Naive thymus-derived CD8-positive, alpha-beta T cell (primary cell): ENCODE data around the gene FBXW7. TPM values are rescaled to one million over a fixed set of nuclear protein-coding genes. Genes with fewer than 3 reads are reported as not detected.

Source experiments
- ATAC-seq, 2 donors: fragments of 150-1000 bp; cut with Tn5 transposase in 1 of 2; sonication (Bioruptor Pico), chemical (Tn5 transposase) in 1 of 2; 1 replicate in 1 of 2; 2 replicates in 1 of 2; pipeline ENCODE4 v1.10.0; 2021; ENCODE audit warnings: mild to moderate bottlenecking in 2 of 2, moderate library complexity in 2 of 2
- POLR2A ChIA-PET: fragments of 350-600 bp; sonication (Branson Sonifier 250); formaldehyde crosslinking; loops from one replicate; lab custom pipeline; 2021; ENCODE audit warnings: antibody characterized with exemption; lab: Charles Lee
- DNase-seq, 10 donors: peaks; one replicate each; pipeline versions ENCODE4 v3.0.0 to v3.0.0-alpha.2; 2020 to 2022
- H3K27ac Mint-ChIP-seq, 10 donors: one replicate each; pipeline ENCODE4 v1.8.0; 2020 to 2022; ENCODE audit warnings: mild to moderate bottlenecking in 10 of 10, mixed read lengths in 10 of 10, moderate library complexity in 4 of 10, inconsistent platforms in 1 of 10
- H3K27me3 Mint-ChIP-seq, 5 donors: one replicate each; pipeline ENCODE4 v1.8.0; 2021 to 2022; ENCODE audit warnings: mixed read lengths in 5 of 5
- H3K36me3 Mint-ChIP-seq, 3 donors: one replicate each; pipeline ENCODE4 v1.8.0; 2020 to 2022; ENCODE audit warnings: mixed read lengths in 3 of 3, mild to moderate bottlenecking in 2 of 3, inconsistent platforms in 1 of 3
- H3K4me1 Mint-ChIP-seq, 4 donors: one replicate each; pipeline ENCODE4 v1.8.0; 2021 to 2022; ENCODE audit warnings: mixed read lengths in 4 of 4
- H3K4me3 Mint-ChIP-seq, 10 donors: one replicate each; pipeline ENCODE4 v1.8.0; 2020 to 2022; ENCODE audit warnings: mild to moderate bottlenecking in 10 of 10, mixed read lengths in 10 of 10, moderate library complexity in 6 of 10, inconsistent platforms in 1 of 10
- H3K9me3 Mint-ChIP-seq, 9 donors: one replicate each; pipeline ENCODE4 v1.8.0; 2020 to 2022; ENCODE audit warnings: mixed read lengths in 9 of 9, mild to moderate bottlenecking in 3 of 9, inconsistent platforms in 1 of 9, moderate library complexity in 1 of 9
- polyA plus RNA-seq, 3 donors: library from polyadenylated mRNA; unstranded; fragments of 300-500 nt; fragmentation: Illumina TruSeq; gene quantifications; one replicate each; pipeline ENCODE4 v1.2.3, GENCODE V29; 2021
- total RNA-seq, 8 experiments: library from RNA in 2 of 8; stranded (reverse) in 2 of 8; gene quantifications; one replicate each; pipeline ENCODE4 v1.2.3 and lab custom pipeline; 2021 to 2026

The FBXW7 gene
- total and polyA plus RNA-seq, 5 experiments from 2014 or later: 30.0 to 126 (median 41.4) TPM

DNA sequence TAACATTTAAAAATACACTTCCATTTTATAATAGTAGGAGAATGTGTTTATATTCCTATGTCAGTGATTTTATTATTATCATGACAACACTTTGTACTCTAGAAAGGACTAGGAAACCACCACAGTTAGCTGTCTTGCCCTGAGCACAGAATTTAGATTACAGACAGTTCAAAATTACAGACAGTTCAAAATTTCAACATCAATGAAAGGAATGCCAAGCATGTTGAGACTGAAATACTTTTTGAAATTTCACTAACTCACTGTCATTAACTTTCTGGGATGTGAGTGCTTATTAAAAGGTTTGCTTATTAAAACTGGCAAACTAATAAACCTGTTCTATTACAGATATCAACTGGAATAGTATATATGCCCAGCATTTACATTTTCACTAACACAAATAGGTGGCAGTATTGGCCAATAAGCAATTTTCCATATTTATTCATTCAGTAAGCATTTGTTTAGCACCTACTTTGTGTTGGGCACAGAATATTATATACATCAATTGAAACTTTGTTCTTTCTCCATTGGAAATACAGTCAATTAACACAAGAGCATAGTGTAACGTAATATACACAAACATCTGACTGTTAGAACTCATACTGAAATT lies 179.4 kb downstream of the FBXW7 start:
- H3K9me3 Mint-ChIP-seq: no peaks in the 10 kb centered on the region
- H3K36me3 Mint-ChIP-seq: peaks cover 0 to 3% (median 2%) of the 10 kb centered on the region in 3 donors
- POLR2A ChIA-PET: no interaction called here

DNA sequence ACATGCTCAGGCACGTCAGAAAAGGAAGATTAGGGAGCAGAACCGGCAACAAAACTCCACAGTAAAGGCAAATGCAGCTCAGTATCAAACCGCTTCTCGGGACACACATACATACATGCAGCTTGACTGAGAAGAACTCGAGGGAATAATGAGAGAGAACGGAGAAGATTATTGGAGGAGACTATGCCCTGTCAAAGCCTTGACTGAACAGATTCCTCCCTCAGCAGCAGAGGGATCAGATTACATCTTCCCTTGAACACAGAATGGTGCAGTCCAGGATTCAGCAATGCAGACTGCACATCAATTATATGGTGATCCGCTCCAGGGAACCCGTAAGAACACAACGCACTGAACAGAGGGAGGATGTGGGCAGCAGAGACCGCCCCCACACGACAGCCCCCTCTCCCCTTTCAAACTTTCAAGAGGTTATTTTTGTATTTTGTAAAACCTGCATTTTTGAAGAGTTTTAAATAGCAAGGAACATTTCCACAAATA lies 183.2 kb downstream of the FBXW7 start:
- H3K4me1 Mint-ChIP-seq: peaks cover 3 to 32% (median 27%) of the 10 kb centered on the region in 4 donors
- DNase-seq (peak; percentile 4 to 69 (median 33)), ATAC-seq (peak; percentile 98 to 99)
- H3K36me3 Mint-ChIP-seq: no peaks in the 10 kb centered on the region
- peak overlapping the region; percentile 20 to 86 (median 76) for H3K4me3 Mint-ChIP-seq
- no peaks in the 10 kb centered on the region for H3K27me3 Mint-ChIP-seq
- no peaks in the 10 kb centered on the region for H3K9me3 Mint-ChIP-seq
- peak overlapping the region in 9 of 10 donors; percentile 41 to 90 (median 81) for H3K27ac Mint-ChIP-seq
- POLR2A ChIA-PET: interaction anchor here (0.6 to 1.8 kb wide), 3 partner anchors 36 to 251 kb away, joined by 3 to 4 read pairs (median 3); no protein-coding TSS in a partner anchor

More for the DNA sequence above, 179.4 kb downstream of the FBXW7 start:
- no peak overlapping the region for H3K27ac Mint-ChIP-seq
- H3K27me3 Mint-ChIP-seq: no peaks in the 10 kb centered on the region
- H3K4me3 Mint-ChIP-seq: no peak overlapping the region
- peaks cover 3 to 33% (median 25%) of the 10 kb centered on the region in 4 donors for H3K4me1 Mint-ChIP-seq
- ATAC-seq (no peak), DNase-seq (no peak)

DNA sequence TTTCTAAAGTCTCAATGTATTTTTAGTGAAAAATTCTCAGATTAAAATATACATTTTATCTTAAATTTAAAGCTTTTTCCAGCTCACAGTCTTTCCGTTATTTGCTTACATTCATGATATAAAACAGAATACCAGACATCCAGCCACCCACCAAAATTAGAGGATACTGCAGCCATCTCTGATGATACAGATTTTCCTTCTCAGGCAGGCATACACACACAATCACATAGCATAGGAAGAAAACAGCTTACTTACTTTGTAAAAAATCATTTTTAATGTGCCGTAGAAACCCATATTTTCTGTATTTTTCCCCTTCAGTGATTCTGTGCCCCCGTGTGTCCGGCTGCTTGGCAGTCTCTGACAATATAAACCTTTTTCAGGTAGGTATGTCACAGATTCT lies 183.7 kb downstream of the FBXW7 start:
- peak overlapping the region; percentile 20 to 86 (median 76) for H3K4me3 Mint-ChIP-seq
- peak overlapping the region in 9 of 10 donors; percentile 19 to 90 (median 81) for H3K27ac Mint-ChIP-seq
- POLR2A ChIA-PET: interaction anchor here (0.6 to 1.8 kb wide), 3 partner anchors 35 to 251 kb away, joined by 3 to 4 read pairs (median 3); no protein-coding TSS in a partner anchor

DNA sequence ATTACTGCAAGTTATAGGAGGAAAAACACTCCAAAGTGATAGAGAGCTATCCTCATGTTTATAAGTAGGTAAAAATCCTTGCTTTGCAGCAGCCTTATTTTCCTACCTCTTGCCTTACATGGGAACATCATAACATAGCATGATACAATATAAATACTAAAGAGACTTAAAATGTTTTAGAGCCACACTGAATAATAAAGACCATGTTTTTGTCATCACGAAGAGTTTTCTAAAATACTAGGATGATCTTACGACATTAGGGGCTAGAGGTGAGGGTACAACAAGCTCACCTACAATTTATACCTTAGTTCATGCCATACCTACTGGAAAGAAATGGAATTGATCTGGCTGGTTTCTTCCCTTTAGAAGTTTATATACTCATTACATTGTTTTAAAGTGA lies 184.8 kb downstream of the FBXW7 start:
- DNase-seq (no peak), ATAC-seq (no peak)
- Mint-ChIP-seq H3K36me3 (peaks cover 0 to 11% (median 6%) of the 10 kb centered on the region in 3 donors), H3K4me1 (peaks cover 3 to 31% (median 27%) of the 10 kb centered on the region in 4 donors), H3K9me3 (no peaks in the 10 kb centered on the region), H3K4me3 (no peak overlapping the region), H3K27ac (no peak overlapping the region), H3K27me3 (no peaks in the 10 kb centered on the region)
- POLR2A ChIA-PET: interaction anchor here (0.6 to 1.8 kb wide), 2 partner anchors 250 to 379 kb away, joined by 3 to 4 read pairs; no protein-coding TSS in a partner anchor

More for the DNA sequence above, 183.7 kb downstream of the FBXW7 start:
- H3K4me1 Mint-ChIP-seq: peaks cover 3 to 32% (median 27%) of the 10 kb centered on the region in 4 donors
- no peaks in the 10 kb centered on the region for H3K36me3 Mint-ChIP-seq
- H3K9me3 Mint-ChIP-seq: no peaks in the 10 kb centered on the region
- H3K27me3 Mint-ChIP-seq: no peaks in the 10 kb centered on the region
- DNase-seq: no peak
- no peak for ATAC-seq

DNA sequence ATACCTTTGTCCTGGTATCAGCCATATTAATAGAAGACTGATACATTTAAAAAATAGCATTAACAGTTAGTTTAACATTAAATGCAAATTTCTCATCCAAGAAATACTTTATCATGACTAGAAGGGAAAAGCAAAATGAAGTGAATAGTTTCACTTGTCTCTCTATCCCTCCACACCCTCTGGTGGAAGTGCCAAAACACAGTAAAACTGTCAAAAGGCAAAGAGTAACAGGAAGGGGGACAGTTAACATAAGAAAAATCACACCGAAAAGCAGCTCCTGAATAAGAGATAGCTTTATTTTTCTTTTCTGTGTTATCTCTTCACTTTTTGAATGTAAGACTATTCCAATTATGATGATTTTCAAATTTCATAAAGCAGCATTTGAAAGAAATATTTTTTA lies 187.2 kb downstream of the FBXW7 start:
- peaks cover 0 to 20% (median 17%) of the 10 kb centered on the region in 3 donors for H3K36me3 Mint-ChIP-seq
- H3K9me3 Mint-ChIP-seq: no peaks in the 10 kb centered on the region
- peak overlapping the region in 1 of 10 donors; percentile 13 for H3K27ac Mint-ChIP-seq
- peaks cover 3 to 23% (median 19%) of the 10 kb centered on the region in 4 donors for H3K4me1 Mint-ChIP-seq
- no peak overlapping the region for H3K4me3 Mint-ChIP-seq
- POLR2A ChIA-PET: no interaction called here
- ATAC-seq (no peak), DNase-seq (peak in 5 of 10 donors; percentile 1 to 44 (median 21))
- no peaks in the 10 kb centered on the region for H3K27me3 Mint-ChIP-seq

DNA sequence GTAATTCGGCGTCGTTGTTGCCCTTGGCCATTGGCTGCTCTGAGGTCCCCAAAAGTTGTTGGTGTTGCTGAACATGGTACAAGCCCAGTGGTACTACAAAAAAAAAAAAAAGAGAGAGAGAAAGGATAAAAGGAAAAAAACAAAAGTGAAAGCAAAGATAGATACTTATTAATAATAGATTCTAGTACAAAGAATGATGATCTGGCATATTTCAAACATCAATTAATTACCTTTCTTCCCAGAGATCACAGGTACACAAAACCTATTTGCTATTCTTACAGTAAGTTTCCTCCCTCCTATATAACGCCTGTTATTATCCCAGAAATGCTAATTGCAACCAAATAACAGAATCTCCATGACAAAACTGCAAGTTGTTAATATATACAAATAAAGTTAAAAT lies 188.9 kb downstream of the FBXW7 start:
- Mint-ChIP-seq H3K36me3 (peaks cover 3 to 27% (median 24%) of the 10 kb centered on the region in 3 donors), H3K4me3 (no peak overlapping the region), H3K27me3 (no peaks in the 10 kb centered on the region), H3K9me3 (peaks cover 0 to 2% (median 0%) of the 10 kb centered on the region in 9 donors), H3K27ac (no peak overlapping the region), H3K4me1 (peaks cover 0 to 7% (median 3%) of the 10 kb centered on the region in 4 donors)
- DNase-seq: no peak
- POLR2A ChIA-PET: no interaction called here
- ATAC-seq: no peak

DNA sequence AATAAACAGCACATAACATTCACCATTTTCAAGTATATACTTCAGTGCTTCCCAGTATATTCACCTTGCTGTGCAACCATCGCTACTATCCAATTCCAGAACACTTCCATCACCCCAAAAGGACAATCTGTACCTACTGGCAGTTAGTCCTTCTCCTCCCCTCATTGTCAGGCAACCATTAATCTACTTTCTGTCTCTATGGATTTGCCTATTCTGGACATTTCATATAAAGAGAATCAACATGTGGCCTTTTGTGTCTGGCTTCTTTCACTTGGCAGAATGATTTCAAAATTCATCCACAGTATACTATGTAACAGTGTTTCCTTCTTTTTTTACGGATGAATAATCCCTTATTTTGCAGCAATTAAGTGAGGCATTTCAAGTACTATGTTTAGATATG lies 189.4 kb downstream of the FBXW7 start:
- DNase-seq (no peak), ATAC-seq (no peak)
- Mint-ChIP-seq H3K36me3 (peaks cover 7 to 30% (median 28%) of the 10 kb centered on the region in 3 donors), H3K9me3 (peaks cover 0 to 2% (median 0%) of the 10 kb centered on the region in 9 donors), H3K27me3 (no peaks in the 10 kb centered on the region), H3K4me3 (no peak overlapping the region), H3K27ac (no peak overlapping the region), H3K4me1 (peaks cover 0 to 7% (median 3%) of the 10 kb centered on the region in 4 donors)
- POLR2A ChIA-PET: interaction anchor here (0.7 kb wide), 1 partner anchor 276 kb away, joined by 3 read pairs; no protein-coding TSS in a partner anchor

DNA sequence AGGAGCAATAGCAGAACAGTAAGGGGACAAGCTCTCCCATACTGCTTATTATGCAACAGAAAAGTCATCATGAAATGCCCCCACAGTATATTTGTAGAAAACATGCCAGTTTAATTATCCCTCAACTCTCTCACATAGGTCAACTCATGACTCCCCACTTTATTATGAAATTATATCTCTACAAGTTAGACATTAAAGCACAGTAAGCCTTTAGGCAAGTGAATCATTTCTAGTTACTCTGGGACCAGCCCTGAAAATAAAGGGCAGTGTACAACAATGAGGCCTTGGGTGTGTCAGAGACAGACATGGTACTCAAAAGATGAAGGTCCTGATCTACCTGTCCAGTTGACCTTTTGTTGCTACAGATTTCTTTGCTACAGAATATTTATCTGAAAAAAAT lies 191.9 kb downstream of the FBXW7 start:
- DNase-seq (no peak), ATAC-seq (no peak)
- Mint-ChIP-seq H3K4me1 (peaks cover 0 to 5% (median 4%) of the 10 kb centered on the region in 4 donors), H3K9me3 (peaks cover 0 to 2% (median 0%) of the 10 kb centered on the region in 9 donors), H3K4me3 (no peak overlapping the region), H3K27ac (no peak overlapping the region), H3K36me3 (peaks cover 17 to 46% (median 36%) of the 10 kb centered on the region in 3 donors), H3K27me3 (no peaks in the 10 kb centered on the region)
- POLR2A ChIA-PET: no interaction called here

DNA sequence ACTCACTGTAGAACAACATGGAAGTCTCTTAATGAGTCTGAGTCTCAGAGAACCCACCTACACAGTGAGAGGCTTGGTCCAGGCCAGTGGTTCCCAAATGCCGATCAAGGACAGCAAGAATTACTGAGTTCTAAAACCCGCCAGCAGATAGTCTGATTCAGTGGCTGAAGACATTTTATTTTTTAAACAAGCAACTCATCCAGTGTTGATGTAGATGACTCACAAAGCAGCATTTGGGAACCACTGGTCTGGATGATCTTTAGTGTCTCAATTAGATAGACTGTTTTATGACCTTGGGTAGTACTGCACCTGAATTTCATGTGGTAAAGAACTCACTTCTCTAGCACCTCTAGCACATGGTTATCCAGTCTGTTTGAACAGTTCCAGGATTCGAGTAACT lies 193.6 kb downstream of the FBXW7 start:
- H3K36me3 Mint-ChIP-seq: peaks cover 17 to 57% (median 40%) of the 10 kb centered on the region in 3 donors

DNA sequence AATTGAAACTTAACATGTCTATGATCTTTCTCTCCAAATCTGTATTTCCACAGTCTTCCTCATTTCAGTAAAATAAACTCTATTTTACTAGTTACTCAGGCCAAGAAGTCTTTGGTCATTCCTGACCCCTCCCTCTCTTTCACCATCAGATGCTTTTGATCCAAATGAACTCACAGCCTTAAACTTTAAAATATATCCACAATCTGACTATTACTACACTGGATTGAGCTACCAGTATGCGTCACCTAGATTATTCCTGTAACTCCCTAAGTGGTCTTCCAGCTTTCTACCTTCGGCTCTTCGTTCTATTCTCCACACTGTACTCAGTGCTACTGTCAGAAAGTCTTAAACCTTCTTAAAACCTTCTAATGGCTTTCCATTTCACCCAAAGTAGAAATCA lies 195.1 kb downstream of the FBXW7 start:
- peaks cover 17 to 47% (median 38%) of the 10 kb centered on the region in 3 donors for H3K36me3 Mint-ChIP-seq
- H3K9me3 Mint-ChIP-seq: peaks cover 0 to 2% (median 0%) of the 10 kb centered on the region in 9 donors
- H3K4me3 Mint-ChIP-seq: no peak overlapping the region
- peaks cover 0 to 4% (median 1%) of the 10 kb centered on the region in 4 donors for H3K4me1 Mint-ChIP-seq
- H3K27ac Mint-ChIP-seq: peak overlapping the region in 1 of 10 donors; percentile 6
- H3K27me3 Mint-ChIP-seq: no peaks in the 10 kb centered on the region
- DNase-seq (no peak), ATAC-seq (no peak)
- POLR2A ChIA-PET: interaction anchor here (0.7 kb wide), 1 partner anchor 18 kb away, joined by 5 read pairs; no protein-coding TSS in a partner anchor

More for the DNA sequence above, 193.6 kb downstream of the FBXW7 start:
- POLR2A ChIA-PET: no interaction called here
- no peak overlapping the region for H3K4me3 Mint-ChIP-seq
- peaks cover 0 to 2% (median 0%) of the 10 kb centered on the region in 9 donors for H3K9me3 Mint-ChIP-seq
- no peak for ATAC-seq
- no peak overlapping the region for H3K27ac Mint-ChIP-seq
- H3K27me3 Mint-ChIP-seq: no peaks in the 10 kb centered on the region
- DNase-seq: no peak
- H3K4me1 Mint-ChIP-seq: peaks cover 0 to 4% (median 1%) of the 10 kb centered on the region in 4 donors

DNA sequence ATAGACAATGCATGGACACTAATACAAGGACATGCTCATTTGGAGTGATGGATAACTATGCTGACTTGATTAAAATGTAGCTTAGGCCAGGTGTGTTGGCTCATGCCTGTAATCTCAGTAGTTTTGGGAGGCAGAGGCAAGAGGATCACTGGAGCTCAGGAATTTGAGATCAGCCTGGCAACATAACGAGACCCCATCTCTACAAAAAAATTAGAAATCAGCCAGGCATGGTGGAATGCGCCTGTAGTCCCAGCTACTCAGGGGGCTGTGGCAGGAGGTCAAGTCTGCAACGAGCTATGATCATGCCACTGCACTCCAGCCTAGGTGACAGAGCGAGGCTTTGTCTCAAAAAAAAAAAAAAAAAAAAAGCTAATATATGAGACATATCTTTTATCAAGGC lies 196.3 kb downstream of the FBXW7 start:
- peaks cover 17 to 53% (median 39%) of the 10 kb centered on the region in 3 donors for H3K36me3 Mint-ChIP-seq
- peaks cover 0 to 4% (median 1%) of the 10 kb centered on the region in 4 donors for H3K4me1 Mint-ChIP-seq
- ATAC-seq: no peak
- H3K9me3 Mint-ChIP-seq: peaks cover 0 to 2% (median 0%) of the 10 kb centered on the region in 9 donors
- no peaks in the 10 kb centered on the region for H3K27me3 Mint-ChIP-seq
- DNase-seq: no peak
- no peak overlapping the region for H3K4me3 Mint-ChIP-seq
- no peak overlapping the region for H3K27ac Mint-ChIP-seq
- POLR2A ChIA-PET: interaction anchor here (0.5 to 1.0 kb wide), 3 partner anchors 19 to 233 kb away, joined by 3 to 4 read pairs (median 3); no protein-coding TSS in a partner anchor

DNA sequence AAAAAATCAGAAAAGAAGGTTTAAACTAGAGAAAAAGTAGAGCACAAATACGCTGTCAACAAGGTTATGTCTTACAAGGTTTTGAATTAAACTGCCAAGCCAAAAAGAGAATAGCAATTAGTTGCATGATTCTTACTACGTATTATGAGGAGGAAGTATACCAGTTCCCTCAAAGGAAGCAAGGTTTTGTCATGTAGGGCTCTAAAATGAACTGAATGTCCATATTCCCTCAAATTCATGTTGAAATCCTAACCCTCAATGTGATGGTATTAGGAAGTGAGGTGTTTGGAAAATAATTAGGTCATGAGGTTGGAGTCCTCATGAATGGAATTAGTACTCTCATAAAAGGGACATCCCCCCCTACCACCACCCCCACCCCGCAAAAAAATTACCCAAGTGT lies 201.0 kb downstream of the FBXW7 start:
- no peaks in the 10 kb centered on the region for H3K4me1 Mint-ChIP-seq
- H3K9me3 Mint-ChIP-seq: no peaks in the 10 kb centered on the region
- ATAC-seq (no peak), DNase-seq (no peak)
- no peaks in the 10 kb centered on the region for H3K27me3 Mint-ChIP-seq
- no peak overlapping the region for H3K4me3 Mint-ChIP-seq
- POLR2A ChIA-PET: interaction anchor here (0.8 kb wide), 1 partner anchor 235 kb away, joined by 3 read pairs; no protein-coding TSS in a partner anchor
- peak overlapping the region in 1 of 10 donors; percentile 60 for H3K27ac Mint-ChIP-seq
- H3K36me3 Mint-ChIP-seq: peaks cover 15 to 61% (median 41%) of the 10 kb centered on the region in 3 donors
